AG04449 (cell line): ENCODE measurements around the gene AURKB.

Source experiments
- CTCF ChIA-PET: fragments of 350-600 bp; formaldehyde crosslinking; extraction: SDS; loops from one replicate; lab custom pipeline; 2021; ENCODE audit warnings: antibody characterized with exemption; lab: Yijun Ruan, JAX
- POLR2A ChIA-PET: fragments of 400-600, 350-600 bp; formaldehyde crosslinking; extraction: SDS; loops from one replicate; lab custom pipeline; 2020; ENCODE audit warnings: antibody characterized with exemption, inconsistent platforms; lab: Yijun Ruan, JAX
- DNase-seq: peaks from one replicate; pipeline ENCODE4 v3.0.0-alpha.2; 2010; ENCODE audit warnings: low read depth, low spot score
- H3K4me3 ChIP-seq: 2 replicates; pipeline ENCODE4 v1.5.1; 2011; ENCODE audit warnings: low read depth, mild to moderate bottlenecking, control low read depth, low read length
- CTCF ChIP-seq: IDR thresholded peaks from one replicate; pipeline ENCODE4 v1.5.1; 2011; ENCODE audit warnings: mild to moderate bottlenecking, moderate library complexity, low read length, control low read depth, inconsistent platforms; ENCODE audit not compliant: insufficient read depth; ENCODE audit errors: missing control alignments

The AURKB gene

GRCh38 chr17:8226536-8227237 lies 16.3 kb upstream of the AURKB start:
- DNase-seq = no peak
- ChIA-PET POLR2A (interaction anchor here (1.0 to 1.4 kb wide), 4 partner anchors 9 to 69 kb away, joined by 3 to 6 read pairs (median 4); partner anchors contain the start of gene SLC25A35), CTCF (interaction anchor here (1.4 to 2.0 kb wide), 2 partner anchors 18 to 20 kb away, joined by 3 to 11 read pairs; partner anchors contain the start of gene CTC1)
- no peak for TF ChIP-seq CTCF
- H3K4me3 ChIP-seq = peak overlapping the region; percentile 53

- CTCF ChIA-PET = interaction anchor here (1.2 kb wide), 1 partner anchor 45 kb away, joined by 4 read pairs; no protein-coding TSS in a partner anchor
- TF ChIP-seq CTCF = no peak
- DNase-seq = no peak
- H3K4me3 ChIP-seq = peak overlapping the region; percentile 53
- POLR2A ChIA-PET = interaction anchor here (0.6 to 1.4 kb wide), 3 partner anchors 39 to 150 kb away, joined by 3 to 6 read pairs (median 4); partner anchors contain the start of gene SLC25A35
Observed at GRCh38 chr17:8225813-8226535, 15.6 kb upstream of the AURKB start.

GRCh38 chr17:8224891-8225812 lies 14.8 kb upstream of the AURKB start:
- no peak for DNase-seq
- POLR2A ChIA-PET = interaction anchor here (1.4 kb wide), 1 partner anchor 38 kb away, joined by 6 read pairs; no protein-coding TSS in a partner anchor
- TF ChIP-seq CTCF = no peak
- H3K4me3 ChIP-seq = no peak overlapping the region
- CTCF ChIA-PET = interaction anchor here (1.2 to 4.6 kb wide), 3 partner anchors 44 to 151 kb away, joined by 3 to 21 read pairs (median 4); partner anchors contain the start of gene ALOXE3

GRCh38 chr17:8223356-8224126 lies 13.2 kb upstream of the AURKB start:
- CTCF ChIA-PET = interaction anchor here (0.9 to 4.6 kb wide), 12 partner anchors 23 to 166 kb away, joined by 3 to 21 read pairs (median 4); partner anchors contain the start of genes ALOXE3, PFAS and SLC25A35
- DNase-seq = no peak
- H3K4me3 ChIP-seq = peak overlapping the region; percentile 89
- POLR2A ChIA-PET = interaction anchor here (1.0 to 3.9 kb wide), 5 partner anchors 13 to 67 kb away, joined by 3 to 29 read pairs (median 5); partner anchors contain the start of genes AURKB and BORCS6
- TF ChIP-seq CTCF = no peak
